B cell (primary cell): ENCODE measurements around the gene PHACTR3. TPM values are rescaled to one million over a fixed set of nuclear protein-coding genes. Genes with fewer than 3 reads are reported as not detected.

Experiments
- ATAC-seq: fragments of 200-7000 bp; cut with Tn5 transposase; one replicate; pipeline ENCODE4 v1.10.0; 2021; ENCODE audit warnings: low read depth, mild to moderate bottlenecking, moderate number of reproducible peaks, moderate library complexity
- CTCF ChIA-PET: fragments of 350-600 bp; sonication (Branson Sonifier 250); formaldehyde crosslinking; loops from one replicate; lab custom pipeline; 2021; ENCODE audit warnings: antibody characterized with exemption, inconsistent platforms; lab: Charles Lee
- POLR2A ChIA-PET: fragments of 350-600 bp; sonication (Branson Sonifier 250); formaldehyde crosslinking; loops from one replicate; lab custom pipeline; 2021; ENCODE audit warnings: antibody characterized with exemption; lab: Charles Lee
- DNase-seq: peaks from one replicate; pipeline ENCODE4 v3.0.0; 2013
- H2AFZ ChIP-seq: 2 replicates; pipeline ENCODE4 v1.6.1; 2012; ENCODE audit warnings: mild to moderate bottlenecking, low read depth, low read length; ENCODE audit not compliant: insufficient read depth, poor library complexity, severe bottlenecking
- H3K27ac ChIP-seq, 2 donors: 1 replicate in 1 of 2; 2 replicates in 1 of 2; pipeline ENCODE4 v1.5.1; 2012 to 2013; ENCODE audit warnings: low read length in 2 of 2, mild to moderate bottlenecking in 2 of 2, moderate library complexity in 1 of 2
- H3K27me3 ChIP-seq, 4 experiments: fragments of 200-600 bp in 1 of 4; sonication (generic) in 1 of 4; replicated peaks in 1 of 4; 1 replicate in 2 of 4; 2 replicates in 2 of 4; pipeline versions ENCODE4 v1.6.1 to v1.7.0; 2013 to 2016; ENCODE audit warnings: low read length in 3 of 4, mild to moderate bottlenecking in 2 of 4, mixed read lengths in 1 of 4, moderate library complexity in 1 of 4; ENCODE audit not compliant: insufficient read depth in 4 of 4, control insufficient read depth in 3 of 4; ENCODE audit errors: control extremely low read depth in 1 of 4
- H3K36me3 ChIP-seq, 2 experiments: replicated peaks in 1 of 2; 1 replicate in 1 of 2; 2 replicates in 1 of 2; pipeline versions ENCODE4 v1.6.1 to v1.7.1; 2013; ENCODE audit warnings: low read length in 1 of 2; ENCODE audit not compliant: insufficient read depth in 2 of 2, control insufficient read depth in 1 of 2; ENCODE audit errors: control extremely low read depth in 1 of 2, extremely low read depth in 1 of 2
- H3K4me1 ChIP-seq, 2 donors: fragments of 200-600 bp in 1 of 2; sonication (generic) in 1 of 2; 1 replicate in 1 of 2; 2 replicates in 1 of 2; pipeline versions ENCODE4 v1.5.1 to v1.6.1; 2013 to 2017; ENCODE audit warnings: low read length in 2 of 2; ENCODE audit not compliant: control insufficient read depth in 2 of 2, insufficient read depth in 2 of 2
- H3K4me2 ChIP-seq: replicated peaks from 2 replicates; pipeline ENCODE3; 2012; ENCODE audit warnings: mild to moderate bottlenecking, low read depth, low read length; ENCODE audit not compliant: poor library complexity, severe bottlenecking
- H3K4me3 ChIP-seq, 5 experiments: fragments of 200-600 bp in 1 of 5; sonication (generic) in 1 of 5; 1 replicate in 3 of 5; 2 replicates in 2 of 5; pipeline versions ENCODE4 v1.5.1 to v1.7.0; 2011 to 2016; ENCODE audit warnings: low read length in 4 of 5, mild to moderate bottlenecking in 4 of 5, low read depth in 2 of 5, control low read depth in 1 of 5, moderate library complexity in 1 of 5; ENCODE audit not compliant: insufficient read depth in 1 of 5; ENCODE audit errors: control extremely low read depth in 1 of 5, extremely low read depth in 1 of 5
- H3K79me2 ChIP-seq: fragments of 200-600 bp; sonication (generic); one replicate; pipeline ENCODE4 v1.6.0; 2016; ENCODE audit warnings: low read length; ENCODE audit not compliant: control insufficient read depth, insufficient read depth
- H3K9ac ChIP-seq: fragments of 200-600 bp; sonication (generic); 2 replicates; pipeline ENCODE4 v1.6.1; 2017; ENCODE audit warnings: mild to moderate bottlenecking, low read length, moderate library complexity
- H3K9me3 ChIP-seq, 3 donors: one replicate each; pipeline versions ENCODE4 v1.6.1 to v1.7.1; 2013; ENCODE audit warnings: low read length in 2 of 3; ENCODE audit not compliant: control insufficient read depth in 2 of 3, insufficient read depth in 1 of 3; ENCODE audit errors: control extremely low read depth in 1 of 3
- H4K20me1 ChIP-seq: 2 replicates; pipeline ENCODE4 v1.6.0; 2012; ENCODE audit warnings: mild to moderate bottlenecking, low read length; ENCODE audit not compliant: insufficient read depth, control insufficient read depth, poor library complexity, severe bottlenecking
- H3K27ac Mint-ChIP-seq: one replicate; pipeline ENCODE4 v1.8.0; 2021; ENCODE audit warnings: mixed read lengths
- H3K27me3 Mint-ChIP-seq: one replicate; pipeline ENCODE4 v1.8.0; 2021; ENCODE audit warnings: mixed read lengths
- H3K4me1 Mint-ChIP-seq: one replicate; pipeline ENCODE4 v1.8.0; 2021; ENCODE audit warnings: mixed read lengths
- H3K4me3 Mint-ChIP-seq: one replicate; pipeline ENCODE4 v1.8.0; 2021; ENCODE audit warnings: mixed read lengths
- H3K9me3 Mint-ChIP-seq: one replicate; pipeline ENCODE4 v1.8.0; 2022; ENCODE audit warnings: mixed read lengths; ENCODE audit not compliant: insufficient read depth
- CTCF ChIP-seq: fragments of 200-600 bp; IDR thresholded peaks from one replicate; pipeline ENCODE4 v1.8.0; 2022; ENCODE audit warnings: antibody characterized with exemption, mild to moderate bottlenecking
- EZH2 ChIP-seq: IDR thresholded peaks from 2 replicates; pipeline ENCODE4 v1.6.1; 2012; ENCODE audit warnings: borderline replicate concordance, low read depth, mild to moderate bottlenecking, moderate library complexity, low read length; ENCODE audit not compliant: insufficient read depth, poor library complexity, severe bottlenecking
- WGBS: methylation state at CpG from one replicate; pipeline ENCODE4 v1.1.5; 2013; ENCODE audit warnings: missing lambda C conversion rate; ENCODE audit not compliant: insufficient coverage; 5-methylcytosine and 5-hydroxymethylcytosine counted together
- intact Hi-C: fragments of 100-400 bp; cut with micrococcal nuclease; formaldehyde crosslinking; loops from one replicate; pipeline ENCODE4 v1.10.0; 2022
- polyA plus RNA-seq: library from polyadenylated mRNA; depleted of rRNA; stranded (reverse); fragments of >200 nt; gene quantifications from 2 replicates; pipeline ENCODE4 v1.2.3, GENCODE V29; 2012
- total RNA-seq, 2 donors: library from RNA; stranded (reverse); fragments of 120-200 nt in 1 of 2; gene quantifications; 1 replicate in 1 of 2; 2 replicates in 1 of 2; pipeline versions ENCODE4 v1.2.3 to v1.2.4, GENCODE V29; 2013 to 2022

The PHACTR3 gene
- total and polyA plus RNA-seq, 2 donors (not counting 1 experiment from before 2014, with no cell fraction given): not detected

DNA sequence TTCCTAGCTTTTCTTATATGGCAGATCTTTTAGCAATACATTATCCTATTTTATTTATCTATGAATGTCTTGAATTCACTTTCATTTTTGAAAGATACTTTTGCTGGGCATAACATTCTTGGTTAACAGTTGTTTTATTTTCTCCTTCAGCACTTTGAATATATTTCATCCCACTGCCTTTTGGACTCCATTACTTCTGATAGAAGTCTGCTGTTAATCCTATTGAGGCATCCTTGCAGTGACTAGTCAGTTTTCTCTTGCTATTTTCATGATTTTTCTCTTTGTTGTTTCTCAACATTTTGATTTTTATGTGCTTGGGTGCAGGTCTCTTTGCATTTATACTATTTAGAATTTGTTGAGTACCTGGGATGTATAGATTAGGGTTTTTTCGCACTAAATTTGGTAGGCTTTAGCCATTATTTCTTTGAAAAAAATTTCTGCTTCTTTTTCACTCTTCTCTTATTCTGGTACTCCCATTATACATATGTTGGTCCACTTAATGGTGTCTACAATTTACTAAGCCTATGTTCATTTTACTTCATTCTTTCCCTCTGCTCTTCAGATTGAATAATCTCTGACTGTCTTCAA, 53.2 kb downstream of the PHACTR3 start:
- Histone ChIP-seq H3K79me2 (no peaks in the 10 kb centered on the region), H4K20me1 (no peaks in the 10 kb centered on the region), H3K36me3 (no peaks in the 10 kb centered on the region), H3K9me3 (peaks cover 7 to 13% (median 11%) of the 10 kb centered on the region in 3 donors), H3K4me3 (no peak overlapping the region), H3K27me3 (no peaks in the 10 kb centered on the region), H3K4me2 (no peak overlapping the region), H3K4me1 (no peaks in the 10 kb centered on the region), H3K27ac (no peak overlapping the region), H3K9ac (no peak overlapping the region), H2AFZ (no peak overlapping the region)
- intact Hi-C loops: no loop called here
- H3K9me3 Mint-ChIP-seq: peaks cover 15% of the 10 kb centered on the region
- ChIA-PET CTCF (no interaction called here), POLR2A (no interaction called here)
- H3K4me3 Mint-ChIP-seq: no peak overlapping the region
- no peak for DNase-seq
- no peak for TF ChIP-seq CTCF
- no peak for TF ChIP-seq EZH2
- H3K27ac Mint-ChIP-seq: no peak overlapping the region
- no CpG with 5 or more reads among the region's 1 CpG for WGBS
- ATAC-seq: no peak
- peaks cover 11% of the 10 kb centered on the region for H3K27me3 Mint-ChIP-seq
- no peaks in the 10 kb centered on the region for H3K4me1 Mint-ChIP-seq

GRCh38 chr20:59660471-59660870, 56.1 kb downstream of the PHACTR3 start:
- Mint-ChIP-seq H3K4me3 (no peak overlapping the region), H3K27ac (no peak overlapping the region), H3K4me1 (no peaks in the 10 kb centered on the region), H3K9me3 (peaks cover 15% of the 10 kb centered on the region), H3K27me3 (peaks cover 12% of the 10 kb centered on the region)
- Histone ChIP-seq H3K4me2 (no peak overlapping the region), H3K4me3 (no peak overlapping the region), H3K9ac (no peak overlapping the region), H3K27ac (no peak overlapping the region), H3K79me2 (no peaks in the 10 kb centered on the region), H3K27me3 (no peaks in the 10 kb centered on the region), H3K9me3 (peaks cover 7 to 16% (median 11%) of the 10 kb centered on the region in 3 donors), H2AFZ (no peak overlapping the region), H4K20me1 (no peaks in the 10 kb centered on the region), H3K36me3 (no peaks in the 10 kb centered on the region), H3K4me1 (no peaks in the 10 kb centered on the region)
- DNase-seq: no peak
- WGBS: 83% methylated on average over 2 of the region's 2 CpGs
- ATAC-seq: no peak
- ChIA-PET CTCF (no interaction called here), POLR2A (no interaction called here)
- intact Hi-C loops: no loop called here
- TF ChIP-seq EZH2: no peak
- TF ChIP-seq CTCF: no peak
